Vagina (tissue), 2 donors: ENCODE results near the gene RNF32.
"Not testable (repeated sequence)": the region's sequence is repeated elsewhere in the genome, so short reads cannot be mapped to it uniquely, and the experiment has no call there.

Experiments used
- CTCF ChIP-seq, 3 experiments: fragments of 450-650 bp in 2 of 3; fragments of 200-600 bp in 1 of 3; sonication (generic) in 1 of 3; IDR thresholded peaks; one replicate each; pipeline ENCODE4 v1.5.1; 2017 to 2019; ENCODE audit warnings: antibody characterized with exemption in 3 of 3, mild to moderate bottlenecking in 2 of 3, moderate library complexity in 2 of 3
- POLR2A ChIP-seq, 2 donors: fragments of 450-650 bp; IDR thresholded peaks; one replicate each; pipeline ENCODE4 v1.6.1; 2017; ENCODE audit warnings: antibody characterized with exemption in 2 of 2, mild to moderate bottlenecking in 2 of 2, moderate library complexity in 2 of 2
- POLR2AphosphoS5 ChIP-seq, 2 donors: sonication (generic); formaldehyde crosslinking; IDR thresholded peaks; one replicate each; pipeline ENCODE4 v1.9.0; 2017; ENCODE audit warnings: antibody characterized with exemption in 2 of 2, mild to moderate bottlenecking in 2 of 2, low read depth in 1 of 2; ENCODE audit not compliant: insufficient read depth in 1 of 2

GRCh38 chr7:156619488-156620290, 20.9 kb upstream of the RNF32 start:
- not testable (repeated sequence) for TF ChIP-seq POLR2A (IDR thresholded peaks at IDR 0.05); CTCF (IDR thresholded peaks at IDR 0.05); POLR2AphosphoS5 (IDR thresholded peaks at IDR 0.05; ENCODE audit: insufficient read depth in 1 of 2, low read depth in 1 of 2)
